GM13976 (cell line): ENCODE data around the gene MAP3K7CL.

Source experiments
- DNase-seq: peaks from one replicate; pipeline ENCODE4 v3.0.0; 2012; ENCODE audit warnings: low spot score
- in situ Hi-C: fragments of 300-500 bp; cut with MboI; formaldehyde crosslinking; loops from one replicate; pipeline ENCODE4 v1.12.0; 2022; ENCODE audit warnings: low sequenced_read_pairs, mixed read lengths, inconsistent platforms; ENCODE audit not compliant: unreplicated experiment
- TF ChIP-seq, protein P1 (sequence below): IDR thresholded peaks from 2 replicates; pipeline ENCODE4 v1.5.1; 2012; ENCODE audit warnings: borderline replicate concordance, mild to moderate bottlenecking; ENCODE audit not compliant: insufficient read depth; ENCODE audit errors: extremely low read depth, missing control alignments, control extremely low read depth

The MAP3K7CL gene, protein sequence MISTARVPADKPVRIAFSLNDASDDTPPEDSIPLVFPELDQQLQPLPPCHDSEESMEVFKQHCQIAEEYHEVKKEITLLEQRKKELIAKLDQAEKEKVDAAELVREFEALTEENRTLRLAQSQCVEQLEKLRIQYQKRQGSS

DNA sequence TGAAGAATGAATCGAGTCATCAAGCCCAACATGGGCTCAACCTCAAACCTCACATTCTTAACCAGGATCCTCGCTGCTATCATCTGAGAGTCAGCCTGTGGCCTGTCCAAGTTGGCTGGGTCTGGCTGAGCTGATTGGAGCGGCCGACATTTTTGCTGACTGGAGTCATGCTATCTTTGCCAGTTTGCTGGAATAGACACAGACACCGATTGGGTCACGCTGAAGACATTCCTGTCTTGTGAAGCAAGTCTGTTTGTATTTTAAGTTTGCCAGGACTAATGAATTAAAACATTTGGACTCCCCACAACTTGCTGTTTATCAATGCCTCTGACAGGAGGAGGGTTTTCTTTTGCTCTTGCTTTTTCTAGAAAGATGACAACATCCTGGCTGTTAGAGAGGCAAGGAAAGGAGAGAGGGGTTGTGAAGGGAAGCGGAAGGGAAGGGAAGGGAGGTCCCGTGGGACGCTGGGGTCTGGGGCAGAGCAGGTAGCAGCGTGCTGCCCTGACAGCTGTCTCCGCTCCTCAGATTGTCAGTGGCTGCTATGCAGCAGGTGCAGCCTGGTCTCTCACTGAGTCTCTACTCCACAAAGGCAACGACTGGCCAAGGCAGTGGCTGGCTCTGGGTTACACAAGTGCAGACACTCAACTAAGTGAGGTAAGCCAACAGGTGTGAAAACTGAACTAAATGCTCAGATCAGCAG is at the start of gene MAP3K7CL:
TSS of gene MAP3K7CL (plus strand) at position 375 of the 700 bp plus-strand sequence. CDS start 2,701 bp downstream, outside the sequence.
- no peak for DNase-seq
- in situ Hi-C loops: no loop called here
- TF ChIP-seq, protein P1, sequence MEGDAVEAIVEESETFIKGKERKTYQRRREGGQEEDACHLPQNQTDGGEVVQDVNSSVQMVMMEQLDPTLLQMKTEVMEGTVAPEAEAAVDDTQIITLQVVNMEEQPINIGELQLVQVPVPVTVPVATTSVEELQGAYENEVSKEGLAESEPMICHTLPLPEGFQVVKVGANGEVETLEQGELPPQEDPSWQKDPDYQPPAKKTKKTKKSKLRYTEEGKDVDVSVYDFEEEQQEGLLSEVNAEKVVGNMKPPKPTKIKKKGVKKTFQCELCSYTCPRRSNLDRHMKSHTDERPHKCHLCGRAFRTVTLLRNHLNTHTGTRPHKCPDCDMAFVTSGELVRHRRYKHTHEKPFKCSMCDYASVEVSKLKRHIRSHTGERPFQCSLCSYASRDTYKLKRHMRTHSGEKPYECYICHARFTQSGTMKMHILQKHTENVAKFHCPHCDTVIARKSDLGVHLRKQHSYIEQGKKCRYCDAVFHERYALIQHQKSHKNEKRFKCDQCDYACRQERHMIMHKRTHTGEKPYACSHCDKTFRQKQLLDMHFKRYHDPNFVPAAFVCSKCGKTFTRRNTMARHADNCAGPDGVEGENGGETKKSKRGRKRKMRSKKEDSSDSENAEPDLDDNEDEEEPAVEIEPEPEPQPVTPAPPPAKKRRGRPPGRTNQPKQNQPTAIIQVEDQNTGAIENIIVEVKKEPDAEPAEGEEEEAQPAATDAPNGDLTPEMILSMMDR: no peak

DNA sequence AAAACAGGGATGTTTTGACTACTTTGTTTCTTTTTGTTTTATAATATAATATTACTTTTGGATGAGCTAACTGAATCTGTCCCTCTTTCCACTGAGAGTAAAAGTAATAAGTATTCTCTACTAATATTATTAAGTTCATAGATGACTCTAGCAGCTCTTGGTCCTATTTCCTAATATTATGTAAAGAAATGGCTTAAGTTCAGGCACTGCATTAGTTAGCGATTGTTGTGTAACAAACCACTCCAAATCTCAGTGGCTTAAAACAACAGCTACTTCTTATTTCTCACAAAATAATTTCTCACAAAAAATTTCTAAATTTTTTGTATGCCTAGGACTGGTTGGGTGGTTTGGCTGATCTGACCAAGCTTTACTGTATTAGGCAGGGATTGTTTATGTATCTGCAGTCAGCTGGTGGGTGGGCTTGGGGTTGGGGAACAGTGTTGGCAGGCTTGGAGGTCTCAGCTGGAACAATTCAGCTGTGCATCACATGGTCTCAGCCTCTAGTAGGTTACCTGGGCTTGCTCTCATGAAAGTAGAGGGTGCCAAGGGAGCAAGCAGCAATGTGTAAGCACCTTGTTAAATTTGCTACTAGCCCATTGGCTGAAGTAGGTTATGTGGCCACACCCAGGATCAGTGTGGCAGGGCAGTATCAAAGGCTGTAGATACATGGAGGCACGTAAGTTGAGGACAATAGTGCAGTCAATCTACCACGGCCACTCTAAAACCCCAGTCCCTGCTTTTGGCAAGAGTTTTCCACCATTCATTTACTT is 48.2 kb upstream of the MAP3K7CL start:
- TF ChIP-seq, protein P1: no peak
- in situ Hi-C loops: loop anchor here (5.0 to 25.0 kb wide), 2 partner anchors 290 to 755 kb away; no protein-coding TSS in a partner anchor
- DNase-seq: no peak

DNA sequence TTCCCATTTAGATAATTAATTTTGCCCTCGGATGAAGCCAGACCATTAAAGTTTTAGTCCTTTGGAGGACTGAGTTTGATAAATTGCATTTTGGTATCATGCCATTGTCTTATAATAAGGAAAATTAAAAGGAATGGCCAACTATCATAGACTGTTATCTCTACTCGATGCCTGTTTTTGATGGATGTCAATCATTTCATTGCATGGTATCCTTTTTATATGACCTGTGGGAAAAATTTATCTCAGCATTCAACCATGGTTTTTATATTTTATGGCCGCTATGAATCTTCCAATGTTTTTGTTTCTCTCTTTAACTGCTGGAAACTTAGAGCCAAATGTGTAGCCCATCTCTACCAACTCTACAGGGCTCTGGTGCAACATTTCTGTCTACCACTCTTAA is 47.1 kb upstream of the MAP3K7CL start:
- no peak for DNase-seq
- in situ Hi-C loops: loop anchor here (5.0 to 25.0 kb wide), 2 partner anchors 289 to 754 kb away; no protein-coding TSS in a partner anchor
- TF ChIP-seq, protein P1: no peak

DNA sequence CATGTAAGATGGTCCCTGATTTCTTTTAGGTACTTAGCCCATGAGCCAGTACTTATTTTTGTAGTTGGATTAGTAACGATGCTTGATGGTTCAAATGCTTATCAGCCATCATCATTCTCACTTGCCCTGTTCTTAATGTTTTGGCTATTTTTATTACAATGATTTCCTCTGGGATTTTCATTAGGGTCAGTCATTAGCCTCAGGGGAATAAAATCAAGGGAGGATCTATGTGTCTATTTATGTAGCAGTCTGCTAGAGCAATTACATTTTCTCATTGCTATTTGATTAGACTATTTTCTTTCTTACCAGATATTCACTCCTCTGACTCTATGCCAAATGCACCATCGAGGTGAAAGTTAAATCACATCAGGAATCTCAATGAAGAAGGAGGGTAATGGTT is 46.1 kb upstream of the MAP3K7CL start:
- DNase-seq: no peak
- TF ChIP-seq, protein P1: no peak
- in situ Hi-C loops: loop anchor here (5.0 to 25.0 kb wide), 2 partner anchors 288 to 753 kb away; no protein-coding TSS in a partner anchor

DNA sequence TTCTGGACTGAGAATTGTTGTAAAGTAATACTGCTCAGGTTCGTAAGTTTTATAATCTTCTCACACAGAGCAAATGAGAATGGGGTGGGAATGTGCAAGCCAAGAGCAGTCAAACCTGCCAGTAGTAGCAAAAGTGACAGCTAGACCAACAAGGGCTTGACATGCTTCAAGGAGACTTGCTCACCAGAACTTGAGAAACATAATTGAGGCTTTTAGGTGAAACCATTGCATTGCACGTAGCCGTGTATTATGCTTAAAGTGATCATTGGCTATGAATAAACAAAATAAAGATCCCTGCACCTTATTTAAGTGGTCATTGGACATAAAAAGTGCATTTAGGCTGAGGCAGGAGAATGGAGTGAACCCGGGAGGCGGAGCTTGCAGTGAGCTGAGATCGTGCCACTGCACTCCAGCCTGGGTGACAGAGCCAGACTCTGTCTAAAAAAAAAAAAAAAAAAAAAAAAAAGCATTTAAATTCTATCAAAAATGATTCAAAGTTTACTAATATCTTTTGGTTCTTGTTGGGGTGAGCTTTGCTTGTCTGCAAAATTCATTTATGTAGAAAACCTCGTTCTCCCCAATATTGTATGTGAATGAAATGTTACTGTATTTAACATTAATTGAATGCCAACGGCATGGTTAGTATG is 45.2 kb upstream of the MAP3K7CL start:
- in situ Hi-C loops: loop anchor here (25.0 kb wide), 1 partner anchor 752 kb away; no protein-coding TSS in a partner anchor
- DNase-seq: no peak
- TF ChIP-seq, protein P1: no peak

DNA sequence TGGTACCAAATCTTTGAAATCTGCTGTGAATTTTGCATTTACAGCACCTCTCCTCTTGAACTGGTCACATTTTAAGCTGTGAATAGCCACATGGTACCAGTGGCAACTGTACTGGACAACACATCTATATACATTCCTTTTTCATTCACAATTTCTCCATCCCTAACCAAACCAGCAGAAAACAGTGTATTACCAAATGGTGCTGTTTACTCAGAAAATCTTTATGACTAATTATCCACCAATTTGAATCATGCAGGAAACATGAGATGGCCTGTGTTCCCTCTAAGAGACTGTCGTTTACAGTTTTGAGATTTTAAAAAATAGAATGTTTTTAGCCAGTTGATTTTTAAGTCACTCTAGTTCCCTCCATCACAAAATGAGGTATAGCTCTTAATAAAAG is 39.4 kb upstream of the MAP3K7CL start:
- in situ Hi-C loops: loop anchor here (25.0 kb wide), 1 partner anchor 746 kb away; no protein-coding TSS in a partner anchor

More for the DNA sequence above, 39.4 kb upstream of the MAP3K7CL start:
- no peak for DNase-seq
- TF ChIP-seq, protein P1: no peak
